IPS-15b (cell line): ENCODE data around the gene ZNRF4.
"Not testable (repeated sequence)": the region's sequence is repeated elsewhere in the genome, so short reads cannot be mapped to it uniquely, and the experiment has no call there.

Experiments used
- H3K27me3 ChIP-seq: one replicate; pipeline ENCODE4 v1.6.1; 2013; ENCODE audit warnings: low read length; ENCODE audit not compliant: control insufficient read depth, insufficient read depth
- H3K36me3 ChIP-seq: one replicate; pipeline ENCODE4 v1.6.1; 2013; ENCODE audit warnings: low read length; ENCODE audit not compliant: control insufficient read depth, insufficient read depth
- H3K4me1 ChIP-seq: one replicate; pipeline ENCODE4 v1.6.1; 2013; ENCODE audit warnings: mild to moderate bottlenecking, low read length; ENCODE audit not compliant: control insufficient read depth, insufficient read depth
- H3K4me3 ChIP-seq: one replicate; pipeline ENCODE4 v1.5.1; 2013; ENCODE audit warnings: low read depth, low read length
- H3K9ac ChIP-seq: one replicate; pipeline ENCODE4 v1.6.1; 2013; ENCODE audit warnings: low read depth, mild to moderate bottlenecking, low read length
- H3K9me3 ChIP-seq: one replicate; pipeline ENCODE4 v1.6.1; 2013; ENCODE audit warnings: mild to moderate bottlenecking, low read length; ENCODE audit not compliant: control insufficient read depth, insufficient read depth

ZNRF4 gene

DNA sequence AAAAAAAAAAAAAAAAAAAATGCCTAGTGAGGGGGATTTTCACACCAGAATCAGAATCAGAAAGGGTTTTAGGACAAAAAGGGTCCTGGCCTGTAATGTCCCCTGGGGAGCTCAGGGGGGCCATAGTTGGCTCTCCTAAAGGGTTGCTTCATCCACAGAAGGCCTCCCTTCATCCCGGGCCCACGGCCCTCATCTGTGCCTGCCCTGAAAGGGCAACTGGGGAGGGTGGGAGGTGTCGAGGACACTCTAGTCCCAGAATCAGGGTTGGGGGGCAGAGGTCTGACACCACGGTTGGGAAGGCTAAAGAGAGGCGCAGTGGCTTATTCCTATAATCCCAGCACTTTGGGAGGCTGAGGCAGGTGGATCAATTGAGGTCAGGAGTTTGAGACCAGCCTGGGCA lies 22.5 kb upstream of the ZNRF4 start:
- Histone ChIP-seq H3K9ac (no peak overlapping the region), H3K4me1 (peaks cover 2% of the 10 kb centered on the region), H3K27me3 (peaks cover 2% of the 10 kb centered on the region), H3K4me3 (no peak overlapping the region), H3K36me3 (no peaks in the 10 kb centered on the region), H3K9me3 (no peaks in the 10 kb centered on the region)

- Histone ChIP-seq H3K4me1 (peaks cover 2% of the 10 kb centered on the region), H3K27me3 (peaks cover 2% of the 10 kb centered on the region), H3K4me3 (no peak overlapping the region), H3K9ac (no peak overlapping the region), H3K36me3 (no peaks in the 10 kb centered on the region), H3K9me3 (no peaks in the 10 kb centered on the region)
Measured at GRCh38 chr19:5434351-5434917, 20.8 kb upstream of the ZNRF4 start.

- H3K4me3 ChIP-seq = no peak overlapping the region
Measured at GRCh38 chr19:5434970-5435641, 20.1 kb upstream of the ZNRF4 start.

DNA sequence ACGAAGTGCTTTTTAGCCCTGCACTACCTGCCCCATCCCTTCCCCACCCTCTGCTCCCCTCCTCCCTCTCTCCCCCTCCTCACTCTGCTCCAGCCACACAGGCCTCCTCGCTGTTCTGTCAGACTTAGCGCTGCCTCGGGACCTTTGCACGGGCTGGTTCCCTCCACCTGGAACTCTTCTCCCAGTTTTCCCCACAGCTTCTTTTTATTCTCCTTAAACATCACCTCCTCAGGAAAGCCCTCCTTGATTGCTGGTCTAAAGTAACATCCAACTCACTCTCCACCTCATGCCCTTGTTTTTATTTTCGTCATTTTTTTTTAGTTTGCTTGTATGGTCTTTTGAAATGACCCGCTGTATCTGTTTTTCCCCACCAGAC lies 19.6 kb upstream of the ZNRF4 start:
- Histone ChIP-seq H3K9ac (no peak overlapping the region), H3K4me1 (peaks cover 2% of the 10 kb centered on the region), H3K9me3 (no peaks in the 10 kb centered on the region), H3K27me3 (peaks cover 2% of the 10 kb centered on the region), H3K4me3 (peak overlapping the region; percentile 64), H3K36me3 (no peaks in the 10 kb centered on the region)

More at GRCh38 chr19:5434970-5435641, 20.1 kb upstream of the ZNRF4 start:
- Histone ChIP-seq H3K36me3 (no peaks in the 10 kb centered on the region), H3K27me3 (peaks cover 2% of the 10 kb centered on the region), H3K9ac (no peak overlapping the region), H3K9me3 (no peaks in the 10 kb centered on the region), H3K4me1 (peaks cover 2% of the 10 kb centered on the region)

- Histone ChIP-seq H3K4me1 (peaks cover 2% of the 10 kb centered on the region), H3K27me3 (peaks cover 2% of the 10 kb centered on the region), H3K4me3 (peak overlapping the region; percentile 68), H3K9me3 (no peaks in the 10 kb centered on the region), H3K36me3 (no peaks in the 10 kb centered on the region), H3K9ac (no peak overlapping the region)
Measured at GRCh38 chr19:5436106-5436947, 18.9 kb upstream of the ZNRF4 start.

GRCh38 chr19:5436948-5437306 lies 18.3 kb upstream of the ZNRF4 start:
- peaks cover 2% of the 10 kb centered on the region for H3K4me1 ChIP-seq
- H3K36me3 ChIP-seq = no peaks in the 10 kb centered on the region
- peak overlapping the region; percentile 68 for H3K4me3 ChIP-seq
- peaks cover 2% of the 10 kb centered on the region for H3K27me3 ChIP-seq
- H3K9me3 ChIP-seq = no peaks in the 10 kb centered on the region
- no peak overlapping the region for H3K9ac ChIP-seq

DNA sequence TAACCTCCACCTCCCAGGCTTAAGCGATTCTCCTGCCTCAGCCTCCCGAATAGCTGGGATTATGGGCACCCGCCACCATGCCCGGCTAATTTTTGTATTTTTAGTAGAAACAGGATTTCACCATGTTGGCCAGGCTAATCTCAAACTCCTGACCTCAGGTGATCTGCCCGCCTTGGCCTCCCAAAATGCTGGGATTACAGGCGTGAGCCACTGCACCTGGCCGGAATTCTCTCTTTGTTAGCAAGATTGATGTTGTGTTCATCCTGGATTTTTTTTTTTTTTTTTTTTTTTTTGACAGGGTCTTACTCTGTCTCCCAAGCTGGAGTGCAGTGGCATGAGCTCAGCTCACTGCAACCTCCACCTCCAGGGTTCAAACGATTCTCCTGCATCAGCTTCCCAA lies 16.5 kb upstream of the ZNRF4 start:
- H3K36me3 ChIP-seq, H3K27me3 ChIP-seq, H3K4me1 ChIP-seq, H3K9ac ChIP-seq, H3K4me3 ChIP-seq, H3K9me3 ChIP-seq: not testable (repeated sequence)

DNA sequence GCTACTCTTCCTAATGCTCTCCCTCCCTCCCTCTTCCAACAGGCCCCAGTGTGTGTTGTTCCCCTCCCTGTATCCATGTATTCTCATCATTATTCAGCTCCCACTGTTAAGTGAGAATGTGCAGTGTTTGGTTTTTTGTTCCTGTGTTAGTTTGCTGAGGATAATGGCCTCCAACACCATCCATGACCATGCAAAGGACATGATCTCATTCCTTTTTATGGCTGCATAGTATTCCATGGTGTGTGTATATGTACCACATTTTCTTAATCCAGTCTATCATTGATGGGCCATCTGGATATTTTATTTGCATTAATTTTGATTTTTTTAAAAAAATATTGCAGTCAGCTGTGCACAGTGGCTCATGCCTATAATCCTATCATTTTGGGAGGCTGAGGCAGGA lies 15.8 kb upstream of the ZNRF4 start:
- no peak overlapping the region for H3K4me3 ChIP-seq
- no peaks in the 10 kb centered on the region for H3K4me1 ChIP-seq
- no peaks in the 10 kb centered on the region for H3K9me3 ChIP-seq
- no peaks in the 10 kb centered on the region for H3K36me3 ChIP-seq
- no peak overlapping the region for H3K9ac ChIP-seq
- H3K27me3 ChIP-seq = no peaks in the 10 kb centered on the region

DNA sequence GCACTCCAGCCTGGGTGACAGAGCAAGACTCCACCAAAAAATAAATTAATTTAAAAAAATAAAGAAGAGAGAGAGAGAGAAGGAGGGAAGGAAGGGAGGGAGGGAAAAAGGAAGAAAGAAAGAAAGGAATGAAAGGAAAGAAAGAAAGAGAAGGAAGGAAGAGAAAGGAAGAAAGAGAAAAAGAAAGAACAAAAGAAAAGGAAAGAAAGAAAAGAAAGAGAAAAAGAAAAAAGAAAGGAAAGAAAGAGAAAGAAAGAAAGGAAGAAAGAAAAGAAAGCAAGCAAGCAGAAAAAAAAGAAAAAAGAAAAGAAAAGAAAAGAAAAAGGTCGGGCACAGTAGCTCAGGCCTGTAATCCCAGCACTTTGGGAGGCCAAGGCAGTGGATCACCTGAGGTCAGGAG lies 14.9 kb upstream of the ZNRF4 start:
- Histone ChIP-seq H3K4me1 (no peaks in the 10 kb centered on the region), H3K9ac (no peak overlapping the region), H3K4me3 (no peak overlapping the region), H3K9me3 (no peaks in the 10 kb centered on the region), H3K36me3 (no peaks in the 10 kb centered on the region), H3K27me3 (no peaks in the 10 kb centered on the region)

DNA sequence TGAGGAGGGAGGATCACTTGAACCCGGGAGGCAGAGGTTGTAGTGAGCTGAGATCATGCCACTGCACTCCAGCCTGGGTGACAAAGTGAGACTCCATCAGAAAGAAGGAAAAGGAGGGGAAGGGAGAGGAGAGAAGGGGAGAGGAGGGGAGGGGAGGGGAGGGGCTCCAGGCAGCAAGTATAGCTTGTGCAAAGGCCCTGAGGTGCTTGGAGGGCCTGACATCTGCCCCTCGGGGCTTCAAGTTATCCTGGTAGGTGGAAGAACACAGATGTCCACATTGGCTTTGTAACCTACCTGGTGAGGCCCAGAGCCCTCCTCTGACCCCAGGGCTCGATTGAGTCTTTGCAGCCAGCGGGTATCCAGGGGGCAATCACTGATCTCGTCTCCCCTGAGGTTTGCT lies 11.5 kb upstream of the ZNRF4 start:
- H3K4me1 ChIP-seq = no peaks in the 10 kb centered on the region
- H3K27me3 ChIP-seq = no peaks in the 10 kb centered on the region
- H3K4me3 ChIP-seq = no peak overlapping the region

DNA sequence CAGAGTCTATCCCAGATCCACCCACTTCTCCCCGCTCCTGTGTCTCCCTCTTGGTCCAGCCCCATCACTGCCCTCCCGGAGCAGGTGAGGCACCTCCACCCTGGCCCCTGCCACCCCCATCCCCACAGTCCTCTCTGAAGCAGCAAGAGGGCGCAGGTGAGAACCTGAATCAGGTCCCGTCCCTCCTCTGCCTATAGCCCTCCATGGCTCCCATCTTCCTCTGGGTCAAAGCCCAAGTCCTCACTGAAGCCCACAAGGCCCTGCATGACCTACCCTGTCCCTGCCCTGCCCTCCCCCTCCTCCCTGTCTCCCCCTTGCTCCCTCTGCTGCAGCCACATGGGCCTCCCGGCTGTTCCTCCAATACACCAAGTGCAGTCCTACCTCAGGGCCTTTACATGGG lies 10.8 kb upstream of the ZNRF4 start:
- no peak overlapping the region for H3K4me3 ChIP-seq
- H3K9ac ChIP-seq = no peak overlapping the region
- H3K27me3 ChIP-seq = no peaks in the 10 kb centered on the region

More for the DNA sequence above, 11.5 kb upstream of the ZNRF4 start:
- no peaks in the 10 kb centered on the region for H3K9me3 ChIP-seq
- H3K9ac ChIP-seq = no peak overlapping the region
- no peaks in the 10 kb centered on the region for H3K36me3 ChIP-seq

DNA sequence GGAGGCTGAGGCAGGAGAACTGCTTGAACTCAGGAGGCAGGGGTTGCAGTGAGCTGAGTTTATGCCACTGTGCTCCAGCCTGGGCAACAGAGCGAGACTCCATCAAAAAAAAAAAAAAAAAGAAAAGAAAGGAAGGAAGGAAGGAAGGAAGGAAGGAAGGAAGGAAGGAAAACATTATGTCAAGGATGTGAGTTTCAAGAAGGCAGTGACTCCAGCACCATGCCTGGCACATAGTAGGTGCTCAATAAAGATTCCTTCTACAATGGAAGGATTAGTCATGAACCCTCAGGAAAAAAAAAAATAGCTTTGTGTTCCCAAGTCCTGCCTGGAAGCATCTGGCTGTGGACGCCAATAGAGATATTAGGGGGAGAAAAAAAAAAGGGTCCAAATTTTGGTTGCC lies 10.1 kb upstream of the ZNRF4 start:
- no peak overlapping the region for H3K9ac ChIP-seq
- H3K36me3 ChIP-seq = no peaks in the 10 kb centered on the region
- H3K4me3 ChIP-seq = no peak overlapping the region
- no peaks in the 10 kb centered on the region for H3K9me3 ChIP-seq
- no peaks in the 10 kb centered on the region for H3K4me1 ChIP-seq
- no peaks in the 10 kb centered on the region for H3K27me3 ChIP-seq

More for the DNA sequence above, 10.8 kb upstream of the ZNRF4 start:
- H3K4me1 ChIP-seq = no peaks in the 10 kb centered on the region
- H3K36me3 ChIP-seq = no peaks in the 10 kb centered on the region
- no peaks in the 10 kb centered on the region for H3K9me3 ChIP-seq
